22Rv1 (cell line): ENCODE measurements around the gene CAV3.

Experiments
- ZFX ChIP-seq: fragments of 450-650 bp; IDR thresholded peaks from 2 replicates; pipeline ENCODE4 v1.6.1; 2017; ENCODE audit warnings: antibody characterized with exemption, borderline replicate concordance
- TF ChIP-seq, protein P1 (sequence below): fragments of 450-650 bp; IDR thresholded peaks from 2 replicates; pipeline ENCODE4 v1.5.1; 2017; ENCODE audit warnings: mild to moderate bottlenecking

GRCh38 chr3:8778475-8778874 lies 44.9 kb downstream of the CAV3 start:
- TF ChIP-seq, protein P1, sequence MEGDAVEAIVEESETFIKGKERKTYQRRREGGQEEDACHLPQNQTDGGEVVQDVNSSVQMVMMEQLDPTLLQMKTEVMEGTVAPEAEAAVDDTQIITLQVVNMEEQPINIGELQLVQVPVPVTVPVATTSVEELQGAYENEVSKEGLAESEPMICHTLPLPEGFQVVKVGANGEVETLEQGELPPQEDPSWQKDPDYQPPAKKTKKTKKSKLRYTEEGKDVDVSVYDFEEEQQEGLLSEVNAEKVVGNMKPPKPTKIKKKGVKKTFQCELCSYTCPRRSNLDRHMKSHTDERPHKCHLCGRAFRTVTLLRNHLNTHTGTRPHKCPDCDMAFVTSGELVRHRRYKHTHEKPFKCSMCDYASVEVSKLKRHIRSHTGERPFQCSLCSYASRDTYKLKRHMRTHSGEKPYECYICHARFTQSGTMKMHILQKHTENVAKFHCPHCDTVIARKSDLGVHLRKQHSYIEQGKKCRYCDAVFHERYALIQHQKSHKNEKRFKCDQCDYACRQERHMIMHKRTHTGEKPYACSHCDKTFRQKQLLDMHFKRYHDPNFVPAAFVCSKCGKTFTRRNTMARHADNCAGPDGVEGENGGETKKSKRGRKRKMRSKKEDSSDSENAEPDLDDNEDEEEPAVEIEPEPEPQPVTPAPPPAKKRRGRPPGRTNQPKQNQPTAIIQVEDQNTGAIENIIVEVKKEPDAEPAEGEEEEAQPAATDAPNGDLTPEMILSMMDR, result no peak
- no peak for TF ChIP-seq ZFX
